OCI-LY7 (cell line): Measurements from ENCODE around the gene USHBP1.

Experiments
- EZH2phosphoT487 ChIP-seq: fragments of 200-600 bp; sonication (generic); IDR thresholded peaks from 2 replicates; pipeline ENCODE4 v1.6.1; 2018; ENCODE audit warnings: low read depth, borderline replicate concordance, mild to moderate bottlenecking, mixed run types, antibody characterized with exemption, low read length, moderate library complexity, mixed read lengths
- TF ChIP-seq, protein P1 (sequence below): fragments of 200-600 bp; sonication (generic); conservative IDR thresholded peaks from 2 replicates; pipeline ENCODE4 v1.5.1; 2014; ENCODE audit warnings: mild to moderate bottlenecking, antibody characterized with exemption, low read length, moderate library complexity, mixed read lengths

DNA sequence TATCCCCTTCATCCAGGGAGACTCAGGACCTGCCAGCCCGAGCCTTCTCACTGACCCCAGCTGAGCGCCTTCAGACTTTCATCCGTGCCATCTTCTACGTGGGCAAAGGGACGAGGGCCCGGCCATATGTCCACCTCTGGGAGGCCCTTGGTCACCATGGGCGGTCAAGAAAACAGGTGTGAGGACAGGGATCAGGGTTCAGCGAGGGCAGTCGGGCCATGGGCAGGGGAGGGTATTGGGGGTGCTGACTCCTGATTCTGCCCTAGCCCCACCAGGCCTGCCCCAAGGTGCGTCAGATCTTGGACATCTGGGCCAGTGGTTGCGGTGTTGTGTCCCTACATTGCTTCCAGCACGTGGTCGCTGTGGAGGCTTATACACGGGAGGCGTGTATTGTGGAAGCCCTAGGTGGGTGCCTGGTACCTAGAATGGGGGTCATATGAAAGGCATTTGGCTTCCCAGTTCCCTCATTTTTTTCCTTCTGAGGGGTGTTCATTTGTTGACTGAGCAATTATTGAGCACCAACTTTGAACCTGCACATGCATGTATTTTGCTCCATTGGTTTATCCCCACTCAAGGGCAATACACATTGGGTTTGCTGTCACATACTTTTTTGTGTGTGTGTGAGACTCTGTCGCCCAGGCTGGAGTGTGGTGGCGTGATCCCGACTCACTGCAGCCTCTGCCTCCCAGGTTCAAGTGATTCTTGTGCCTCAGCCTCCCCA lies 21.0 kb upstream of the USHBP1 start:
- TF ChIP-seq, protein P1, sequence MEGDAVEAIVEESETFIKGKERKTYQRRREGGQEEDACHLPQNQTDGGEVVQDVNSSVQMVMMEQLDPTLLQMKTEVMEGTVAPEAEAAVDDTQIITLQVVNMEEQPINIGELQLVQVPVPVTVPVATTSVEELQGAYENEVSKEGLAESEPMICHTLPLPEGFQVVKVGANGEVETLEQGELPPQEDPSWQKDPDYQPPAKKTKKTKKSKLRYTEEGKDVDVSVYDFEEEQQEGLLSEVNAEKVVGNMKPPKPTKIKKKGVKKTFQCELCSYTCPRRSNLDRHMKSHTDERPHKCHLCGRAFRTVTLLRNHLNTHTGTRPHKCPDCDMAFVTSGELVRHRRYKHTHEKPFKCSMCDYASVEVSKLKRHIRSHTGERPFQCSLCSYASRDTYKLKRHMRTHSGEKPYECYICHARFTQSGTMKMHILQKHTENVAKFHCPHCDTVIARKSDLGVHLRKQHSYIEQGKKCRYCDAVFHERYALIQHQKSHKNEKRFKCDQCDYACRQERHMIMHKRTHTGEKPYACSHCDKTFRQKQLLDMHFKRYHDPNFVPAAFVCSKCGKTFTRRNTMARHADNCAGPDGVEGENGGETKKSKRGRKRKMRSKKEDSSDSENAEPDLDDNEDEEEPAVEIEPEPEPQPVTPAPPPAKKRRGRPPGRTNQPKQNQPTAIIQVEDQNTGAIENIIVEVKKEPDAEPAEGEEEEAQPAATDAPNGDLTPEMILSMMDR, result no peak
- no peak for TF ChIP-seq EZH2phosphoT487
